Panc1 (cell line): ENCODE data around the gene MUC5B. TPM values are rescaled to one million over a fixed set of nuclear protein-coding genes. Genes with fewer than 3 reads are reported as not detected.

Experiments used
- ATAC-seq: fragments of 200-7000 bp; cut with Tn5 transposase; 2 replicates; pipeline ENCODE4 v1.9.1; 2020; ENCODE audit warnings: mild to moderate bottlenecking, moderate library complexity
- BruUV-seq: library from RNA; stranded (reverse); fragments of 400-500 nt; replicated peaks from 2 replicates; lab custom pipeline; 2021; lab: Mats Ljungman, UMichigan
- CTCF ChIA-PET: fragments of 300-600 bp; sonication (Branson Sonifier 250); formaldehyde crosslinking; loops from one replicate; lab custom pipeline; 2022; ENCODE audit warnings: antibody characterized with exemption; lab: Charles Lee
- POLR2A ChIA-PET: fragments of 300-600 bp; sonication (Branson Sonifier 250); formaldehyde crosslinking; loops from one replicate; lab custom pipeline; 2022; ENCODE audit warnings: antibody characterized with exemption; lab: Charles Lee
- DNase-seq: peaks from one replicate; pipeline ENCODE4 v3.0.0-alpha.2; 2010; ENCODE audit warnings: low read depth, low spot score
- H3K27ac ChIP-seq: 2 replicates; pipeline ENCODE4 v1.5.1; 2011; ENCODE audit warnings: mild to moderate bottlenecking, low read length, inconsistent platforms
- H3K27me3 ChIP-seq: fragments of 200-500 bp; sonication (Bioruptor generic); 2 replicates; pipeline ENCODE4 v1.6.0; 2014; ENCODE audit warnings: low read length, inconsistent platforms; ENCODE audit not compliant: control insufficient read depth, insufficient read depth
- H3K36me3 ChIP-seq: fragments of 200-500 bp; sonication (Bioruptor generic); 2 replicates; pipeline ENCODE4 v1.5.1; 2014; ENCODE audit warnings: inconsistent platforms, mild to moderate bottlenecking, low read length, moderate library complexity; ENCODE audit not compliant: control insufficient read depth, insufficient read depth
- H3K4me1 ChIP-seq: 2 replicates; pipeline ENCODE4 v1.5.1; 2011; ENCODE audit warnings: inconsistent platforms, mild to moderate bottlenecking, low read length, moderate library complexity; ENCODE audit not compliant: control insufficient read depth, insufficient read depth
- H3K4me3 ChIP-seq, 2 experiments: 2 replicates each; pipeline ENCODE4 v1.5.1; 2011 to 2012; ENCODE audit warnings: low read depth in 2 of 2, low read length in 2 of 2, mild to moderate bottlenecking in 2 of 2, inconsistent platforms in 1 of 2, moderate library complexity in 1 of 2
- H3K9me3 ChIP-seq: fragments of 200-500 bp; sonication (Bioruptor generic); 2 replicates; pipeline ENCODE4 v1.5.1; 2014; ENCODE audit warnings: low read depth, mild to moderate bottlenecking, inconsistent platforms, low read length, moderate library complexity; ENCODE audit not compliant: control insufficient read depth, insufficient read depth
- CTCF ChIP-seq: fragments of 450-650 bp; IDR thresholded peaks from 2 replicates; pipeline ENCODE4 v1.5.1; 2017; ENCODE audit warnings: mild to moderate bottlenecking
- POLR2AphosphoS5 ChIP-seq: IDR thresholded peaks from 2 replicates; pipeline ENCODE4 v1.6.1; 2012; ENCODE audit warnings: mild to moderate bottlenecking, low read depth, low read length, moderate library complexity
- REST ChIP-seq, 2 experiments: IDR thresholded peaks; 2 replicates each; pipeline ENCODE4 v1.6.1; 2011 to 2012; ENCODE audit warnings: low read depth in 2 of 2, control low read depth in 1 of 2, low read length in 1 of 2, mild to moderate bottlenecking in 1 of 2, moderate library complexity in 1 of 2; ENCODE audit not compliant: insufficient read depth in 1 of 2
- SIN3A ChIP-seq: IDR thresholded peaks from 2 replicates; pipeline ENCODE4 v1.6.1; 2012; ENCODE audit warnings: low read depth, mild to moderate bottlenecking, low read length, moderate library complexity, borderline replicate concordance; ENCODE audit not compliant: insufficient read depth
- TCF7L2 ChIP-seq: IDR thresholded peaks from 2 replicates; pipeline ENCODE4 v1.6.1; 2011; ENCODE audit warnings: mild to moderate bottlenecking, low read depth, low read length, inconsistent platforms
- in situ Hi-C: cut with HindIII; loops from 2 replicates; pipeline ENCODE4 v1.10.0; 2016; ENCODE audit warnings: low sequenced_read_pairs, low pct_unique_long_range_greater_than_20kb
- intact Hi-C: fragments of 100-400 bp; cut with micrococcal nuclease; formaldehyde crosslinking; loops from one replicate; pipeline ENCODE4 v1.10.0; 2022; ENCODE audit not compliant: unreplicated experiment
- total RNA-seq: library from RNA; stranded (reverse); gene quantifications from one replicate; pipeline ENCODE4 v1.2.1, GENCODE V29; 2021; ENCODE audit not compliant: unreplicated experiment

The MUC5B gene
- total RNA-seq, 1 experiment from 2014 or later, result 1.2 TPM

GRCh38 chr11:1297011-1297575, 74.2 kb downstream of the MUC5B start:
- H3K4me3 ChIP-seq, result no peak overlapping the region
- no peaks in the 10 kb centered on the region for H3K27me3 ChIP-seq
- ATAC-seq, result no peak
- DNase-seq, result no peak
- H3K36me3 ChIP-seq, result no peaks in the 10 kb centered on the region
- BruUV-seq, result no TSS peak
- TF ChIP-seq CTCF (no peak), REST (IDR thresholded peaks at IDR 0.05; ENCODE audit: insufficient read depth in 1 of 2, low read depth in 2 of 2, low read length in 1 of 2) (no peak), TCF7L2 (no peak), SIN3A (no peak), POLR2AphosphoS5 (no peak)
- no peaks in the 10 kb centered on the region for H3K9me3 ChIP-seq
- no peaks in the 10 kb centered on the region for H3K4me1 ChIP-seq
- POLR2A ChIA-PET, result no interaction called here
- no peak overlapping the region for H3K27ac ChIP-seq
- intact Hi-C loops, result no loop called here
- CTCF ChIA-PET, result no interaction called here
- in situ Hi-C loops, result no loop called here

GRCh38 chr11:1297576-1298473, 75.0 kb downstream of the MUC5B start:
- H3K4me1 ChIP-seq, result no peaks in the 10 kb centered on the region
- in situ Hi-C loops (no loop called here), intact Hi-C loops (no loop called here)
- H3K27ac ChIP-seq, result no peak overlapping the region
- no peaks in the 10 kb centered on the region for H3K9me3 ChIP-seq
- H3K27me3 ChIP-seq, result no peaks in the 10 kb centered on the region
- ChIA-PET POLR2A (no interaction called here), CTCF (no interaction called here)
- no peak overlapping the region for H3K4me3 ChIP-seq
- TF ChIP-seq CTCF (no peak), REST (IDR thresholded peaks at IDR 0.05; ENCODE audit: insufficient read depth in 1 of 2, low read depth in 2 of 2, low read length in 1 of 2) (no peak), SIN3A (no peak), TCF7L2 (no peak), POLR2AphosphoS5 (no peak)
- no peak for ATAC-seq
- no peaks in the 10 kb centered on the region for H3K36me3 ChIP-seq
- DNase-seq, result no peak
- BruUV-seq, result no TSS peak
